GM19395 (cell line): ENCODE data around the gene TUBE1.

ENCODE experiments used
- ATAC-seq: cut with Tn5 transposase; IDR thresholded peaks from one replicate; pipeline ENCODE4 v1.9.1; 2021; ENCODE audit warnings: mild to moderate bottlenecking, moderate library complexity; ENCODE audit not compliant: unreplicated experiment

Gene TUBE1

GRCh38 chr6:112037783-112038216 is 49.5 kb downstream of the TUBE1 start:
- ATAC-seq: no peak

GRCh38 chr6:112036088-112036637 is 51.1 kb downstream of the TUBE1 start:
- no peak for ATAC-seq

DNA sequence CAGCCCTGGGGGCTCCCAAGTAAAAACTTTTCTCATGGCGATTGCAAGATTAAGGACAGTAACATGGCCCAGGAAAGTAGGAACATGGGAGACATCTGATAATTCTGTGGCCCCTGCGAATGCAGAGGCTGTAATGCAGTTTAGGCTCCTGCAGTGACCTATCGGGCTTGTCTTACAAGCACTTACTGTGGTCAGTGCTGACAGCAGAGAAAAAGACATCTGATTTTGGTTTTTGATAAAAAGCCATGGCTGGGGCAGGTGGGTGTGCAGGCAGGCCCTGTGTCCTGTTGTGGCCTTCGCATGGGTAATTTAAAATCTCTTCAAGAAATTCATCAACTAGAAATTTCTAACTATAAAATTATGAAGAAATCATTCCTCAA is 52.7 kb downstream of the TUBE1 start:
- ATAC-seq: no peak

DNA sequence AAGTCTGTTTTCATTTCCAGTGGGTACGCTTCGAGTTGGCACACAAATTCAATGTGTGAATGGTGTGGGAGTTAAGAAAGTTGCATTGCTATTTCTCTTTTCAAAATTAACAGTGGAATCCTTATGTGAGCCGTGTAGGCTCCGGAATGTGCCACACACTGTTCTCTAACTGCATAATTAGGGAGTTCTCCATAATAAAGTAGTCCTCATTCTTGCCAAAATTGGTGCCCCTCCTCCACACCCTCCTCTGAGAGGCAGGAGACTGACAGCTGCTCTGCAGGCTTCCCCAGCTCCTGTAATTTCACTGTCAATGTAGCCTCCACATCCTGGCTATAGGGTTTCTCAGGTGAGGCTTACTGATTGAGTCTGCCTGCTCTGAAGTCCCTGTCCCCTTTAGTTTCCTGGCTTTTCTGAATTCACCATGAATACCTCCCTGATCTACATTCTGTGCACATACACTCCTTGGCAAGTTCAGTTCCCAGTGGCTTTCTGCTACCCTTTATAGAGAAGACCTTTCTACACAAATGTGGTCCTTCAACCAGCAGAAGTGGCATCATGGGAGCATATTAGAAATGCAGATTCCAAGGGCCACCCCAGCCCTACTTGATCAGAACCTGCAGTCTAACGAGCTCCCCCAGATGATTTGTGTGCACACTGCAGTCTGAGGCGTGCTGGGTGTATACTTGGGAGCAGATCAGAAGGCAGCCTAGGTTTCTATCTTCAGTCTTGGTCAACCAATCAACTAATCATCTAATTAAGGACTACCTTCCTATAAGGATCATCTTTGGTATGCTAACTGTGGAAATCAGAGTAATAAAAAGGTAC is 53.3 kb downstream of the TUBE1 start:
- no peak for ATAC-seq

GRCh38 chr6:112032728-112033127 is 54.6 kb downstream of the TUBE1 start:
- ATAC-seq: no peak

DNA sequence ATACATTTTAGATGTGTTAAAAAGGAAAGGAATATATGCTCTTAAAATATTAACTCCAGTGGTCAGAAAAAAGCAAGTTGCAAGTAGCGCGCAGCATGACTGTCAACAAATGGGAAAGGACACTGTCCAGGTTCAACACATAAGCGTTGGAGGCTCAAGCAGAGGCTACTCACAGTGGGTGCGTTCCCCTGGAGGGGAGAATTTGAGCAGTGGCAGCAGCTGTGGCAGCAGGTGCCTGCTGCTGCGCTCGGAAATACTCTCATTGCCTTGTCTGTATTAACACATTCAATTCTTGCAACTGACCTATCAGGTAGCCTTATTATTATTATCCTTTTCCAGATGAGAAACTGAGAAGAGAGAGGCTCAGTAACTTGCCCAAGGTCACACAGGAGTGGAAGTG is 55.3 kb downstream of the TUBE1 start:
- ATAC-seq: no peak

DNA sequence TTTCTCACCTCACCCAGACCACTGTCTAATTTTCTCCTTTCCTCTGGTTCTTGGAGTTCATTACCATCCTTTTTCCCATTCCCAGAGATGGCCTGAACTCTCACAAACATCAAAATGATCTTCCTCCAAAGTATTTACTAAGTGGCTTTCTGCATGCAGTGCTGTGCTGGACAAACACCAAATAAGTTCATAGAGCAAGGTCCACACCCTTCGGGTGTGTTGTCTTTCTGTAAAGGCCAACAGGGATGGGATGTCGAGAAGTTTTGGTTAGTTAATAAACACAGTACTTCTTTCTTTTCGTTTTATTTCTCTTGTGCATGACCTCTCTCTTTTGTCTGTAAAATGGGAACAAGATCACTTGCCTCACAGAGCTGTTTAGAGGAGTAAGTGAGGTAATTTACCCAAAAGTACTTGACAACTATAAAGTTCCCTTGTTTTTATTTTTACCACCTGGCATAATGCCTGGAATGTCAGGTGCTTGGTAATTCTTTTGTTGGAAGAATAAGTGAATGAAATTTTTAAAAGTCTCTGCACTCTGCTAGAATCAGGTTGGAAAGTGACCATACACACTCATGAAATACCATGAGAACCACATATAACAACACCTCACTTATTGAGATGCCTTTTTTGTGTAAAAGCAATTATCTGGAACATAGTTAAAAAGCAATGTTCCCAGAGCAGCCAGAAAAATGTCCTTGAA is 56.2 kb downstream of the TUBE1 start:
- ATAC-seq: no peak

DNA sequence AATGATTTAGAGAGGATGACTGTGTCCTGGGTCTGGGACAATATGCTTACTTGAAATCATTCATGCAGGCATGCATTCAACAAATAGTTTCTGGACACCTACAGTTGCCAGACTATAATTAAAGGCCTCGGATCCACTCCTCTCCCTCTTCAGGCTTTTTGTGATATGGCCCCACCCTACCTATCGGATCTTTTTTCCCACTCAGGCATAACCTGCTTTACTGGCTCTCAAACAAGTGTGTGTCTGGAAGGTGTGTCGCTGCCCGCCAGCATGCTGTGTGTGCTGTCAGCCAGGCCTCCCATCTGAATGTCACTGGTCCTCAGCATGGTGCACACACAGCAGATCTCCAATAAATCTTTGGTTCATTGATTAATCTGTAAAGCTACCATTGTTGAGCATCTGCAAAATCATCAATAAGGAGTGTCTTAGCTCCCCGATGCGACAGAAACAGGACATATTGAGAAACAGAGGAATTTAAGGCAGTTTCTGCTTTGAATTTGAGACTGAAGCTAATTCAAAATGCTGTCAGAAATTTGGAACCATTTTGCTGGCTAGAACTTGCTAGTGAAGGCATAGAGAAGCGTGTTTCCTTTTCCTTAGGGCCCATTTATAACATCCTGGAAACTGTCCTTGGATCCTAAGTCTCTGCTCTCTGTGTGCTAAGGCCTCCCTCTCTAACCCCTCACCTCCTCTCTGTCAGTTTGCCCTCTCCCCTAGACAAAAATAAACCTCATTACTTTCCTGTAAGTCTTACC is 56.9 kb downstream of the TUBE1 start:
- ATAC-seq: no peak

GRCh38 chr6:112029045-112029822 is 58.0 kb downstream of the TUBE1 start:
- ATAC-seq: peak; percentile 68

- no peak for ATAC-seq
Observed at GRCh38 chr6:112027942-112028674, 59.2 kb downstream of the TUBE1 start.

DNA sequence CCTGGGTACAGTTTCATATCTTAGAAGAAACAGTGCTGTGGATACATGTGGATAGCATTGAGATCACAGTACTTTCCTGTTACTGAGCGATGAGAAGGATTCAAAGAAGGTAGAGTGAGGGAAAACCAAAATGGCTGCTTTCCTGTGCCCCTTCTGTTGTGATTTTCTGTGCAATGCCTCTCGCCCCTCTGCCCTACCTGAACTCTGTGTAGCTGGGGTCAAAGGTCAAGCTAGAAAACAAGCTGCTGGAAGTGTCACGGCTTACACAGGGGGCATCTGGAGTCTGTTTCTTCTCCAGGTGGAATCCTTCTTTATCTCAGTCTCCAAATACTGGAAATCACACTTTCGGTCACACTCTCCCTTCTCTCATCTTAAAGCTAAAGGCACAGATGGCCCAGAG is 60.3 kb downstream of the TUBE1 start:
- ATAC-seq: no peak

DNA sequence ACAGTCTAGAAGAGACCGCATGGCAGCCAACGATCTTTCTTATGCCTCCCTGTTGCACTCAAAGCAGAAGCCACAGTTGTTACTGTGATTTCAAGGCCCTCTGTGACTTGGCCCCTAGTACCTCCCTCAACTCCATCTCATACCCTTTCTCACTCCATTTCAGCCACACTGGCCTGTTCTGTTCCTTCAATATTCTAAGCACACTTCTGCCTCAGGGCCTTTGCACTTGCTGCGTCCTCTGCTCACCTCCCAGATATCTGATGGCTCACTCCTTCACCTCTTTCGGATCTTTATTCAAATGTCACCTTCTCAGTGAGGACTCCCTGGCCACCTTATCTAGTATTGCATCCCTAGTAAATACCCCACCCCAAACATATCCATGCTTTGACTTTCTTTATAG is 62.8 kb downstream of the TUBE1 start:
- no peak for ATAC-seq

- no peak for ATAC-seq
Observed at GRCh38 chr6:112022749-112023148, 64.5 kb downstream of the TUBE1 start.

DNA sequence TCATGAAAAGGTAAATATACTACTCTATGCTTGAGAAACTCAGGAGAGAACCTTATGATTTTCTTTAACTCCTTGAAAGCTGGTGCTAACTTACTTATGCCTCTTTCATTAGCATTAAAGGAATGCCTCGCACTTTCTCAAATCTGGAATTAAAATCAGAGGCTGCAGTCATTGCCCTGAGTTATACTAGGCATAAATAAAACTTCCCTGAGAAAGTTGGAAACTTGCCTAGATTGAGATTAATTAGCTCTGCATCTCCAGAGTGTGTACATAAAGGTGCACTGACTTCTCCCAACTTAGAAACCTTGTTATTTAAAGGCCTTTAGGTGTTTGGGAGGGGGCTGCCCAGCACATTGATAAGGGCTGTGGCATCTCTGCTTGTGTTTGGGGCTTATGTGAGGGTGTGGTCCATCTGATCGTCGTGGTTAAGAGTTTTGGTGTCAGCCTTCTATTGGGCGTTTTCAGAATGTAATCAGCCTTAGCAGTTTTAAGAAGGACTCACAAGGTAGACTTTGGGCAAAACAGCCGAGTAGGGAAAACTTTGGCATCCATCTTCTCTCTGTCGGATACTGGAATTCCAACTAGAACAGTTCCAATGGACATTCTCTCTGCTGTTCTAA is 65.5 kb downstream of the TUBE1 start:
- no peak for ATAC-seq
